GM18505 (cell line): ENCODE data around the gene TMEM140.
A peak's percentile ranks its signal among the peaks of the same experiment; 100 is the strongest.

ENCODE experiments used
- ATAC-seq: cut with Tn5 transposase; IDR thresholded peaks from one replicate; pipeline ENCODE4 v1.9.1; 2021; ENCODE audit not compliant: unreplicated experiment
- POLR2A ChIP-seq: IDR thresholded peaks from 4 replicates; pipeline ENCODE4 v1.6.1; 2011; ENCODE audit warnings: borderline replicate concordance; ENCODE audit not compliant: insufficient read depth, insufficient read length; ENCODE audit errors: extremely low read depth

The TMEM140 gene

DNA sequence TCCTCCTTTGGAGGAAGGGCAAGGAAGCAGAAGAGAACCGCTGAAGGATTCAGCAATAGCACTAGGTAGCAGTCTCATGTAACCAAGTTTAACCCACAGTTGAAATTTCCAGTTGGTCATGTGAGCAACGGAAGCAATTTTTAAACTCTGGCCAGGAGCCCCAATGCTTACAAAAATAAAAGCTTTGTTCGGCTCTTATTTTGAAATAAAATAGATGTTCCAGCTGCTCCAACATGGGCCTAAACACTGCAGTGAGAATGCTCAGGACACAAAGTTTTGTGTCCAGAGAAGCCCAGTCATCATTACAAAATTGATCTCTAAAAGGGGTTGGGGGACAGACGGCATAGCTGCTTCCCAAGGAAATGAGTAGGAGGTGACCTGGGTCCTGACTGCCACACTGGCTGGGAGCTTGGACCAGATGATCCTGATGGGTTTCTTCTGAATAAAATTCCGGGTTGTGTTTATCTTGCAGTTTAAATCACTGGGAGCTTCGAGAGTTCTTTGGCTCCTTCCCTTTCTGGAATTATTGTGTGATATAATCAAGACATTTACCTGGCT lies 452 bp upstream of the TMEM140 start:
- TF ChIP-seq POLR2A = no peak
- ATAC-seq = no peak

DNA sequence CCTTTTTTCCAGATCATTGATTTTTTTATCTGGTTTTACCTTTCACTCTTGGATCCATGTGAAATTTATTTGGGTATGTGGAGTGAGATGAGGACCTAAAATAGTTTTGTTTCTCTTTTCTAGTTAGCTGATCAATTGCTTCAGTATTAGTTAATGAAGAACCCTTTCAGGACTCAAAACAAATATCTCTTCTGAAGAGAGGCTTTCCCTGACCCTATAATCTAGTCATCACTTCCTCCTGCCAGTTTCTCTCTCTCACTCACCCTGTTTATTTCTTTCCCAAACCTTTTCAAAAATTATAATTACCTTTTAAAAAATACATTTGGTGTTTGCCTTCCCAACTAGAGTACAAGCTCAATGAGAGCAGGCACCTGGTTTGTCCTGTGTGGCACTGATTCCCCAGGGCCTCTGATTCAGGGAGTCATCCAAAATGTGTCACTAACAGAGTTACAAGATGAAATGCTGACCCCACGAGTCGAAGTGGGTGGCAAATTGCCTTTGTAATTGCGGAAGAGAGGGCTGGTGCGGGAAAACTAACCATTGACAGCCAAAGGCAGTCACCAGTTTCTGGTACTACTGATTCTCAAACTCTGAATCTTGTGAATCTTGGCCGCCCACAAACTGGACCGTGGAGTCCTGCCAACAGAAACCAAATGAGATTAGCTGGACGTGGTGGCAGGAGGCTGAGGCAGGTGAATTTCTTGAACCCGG lies 2.4 kb downstream of the TMEM140 start:
- no peak for TF ChIP-seq POLR2A
- ATAC-seq = no peak

DNA sequence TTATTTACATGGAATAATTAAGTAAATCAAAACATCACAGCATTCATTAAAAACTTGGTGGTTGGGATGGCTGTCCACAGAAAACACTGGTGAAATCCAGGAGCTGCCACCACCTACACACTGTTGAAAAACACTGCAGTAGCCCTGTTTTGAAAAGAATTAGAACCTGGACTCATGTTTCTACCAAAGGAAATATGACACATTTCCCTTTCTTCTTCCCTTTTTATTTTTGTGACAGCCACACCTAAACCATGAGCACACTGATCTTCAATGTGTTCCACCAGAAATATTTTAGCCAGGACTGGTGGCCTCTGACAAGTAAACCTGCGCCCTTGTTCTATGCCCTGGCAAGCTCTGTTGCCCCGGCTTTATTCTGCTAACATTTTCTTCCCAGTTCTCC lies 3.3 kb downstream of the TMEM140 start:
- TF ChIP-seq POLR2A = no peak
- no peak for ATAC-seq

DNA sequence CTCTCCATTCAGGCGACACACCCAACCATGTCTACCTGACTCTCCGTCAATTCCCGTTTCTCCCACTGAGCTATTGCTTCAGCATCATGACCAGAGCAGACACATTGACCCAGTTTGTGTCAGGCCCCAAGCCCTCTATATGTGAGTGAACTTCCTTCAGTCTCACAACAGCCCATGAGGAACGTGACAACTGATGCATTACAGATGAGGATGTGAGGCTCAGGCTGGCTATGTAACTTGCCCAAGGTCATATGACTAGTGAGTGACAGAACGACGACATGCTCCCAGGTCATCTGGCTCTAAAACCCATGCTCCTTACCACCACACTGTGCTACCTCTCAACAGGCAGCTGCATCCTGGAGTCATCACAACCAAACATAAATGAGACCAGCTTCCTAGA lies 3.7 kb downstream of the TMEM140 start:
- no peak for ATAC-seq
- TF ChIP-seq POLR2A = no peak

DNA sequence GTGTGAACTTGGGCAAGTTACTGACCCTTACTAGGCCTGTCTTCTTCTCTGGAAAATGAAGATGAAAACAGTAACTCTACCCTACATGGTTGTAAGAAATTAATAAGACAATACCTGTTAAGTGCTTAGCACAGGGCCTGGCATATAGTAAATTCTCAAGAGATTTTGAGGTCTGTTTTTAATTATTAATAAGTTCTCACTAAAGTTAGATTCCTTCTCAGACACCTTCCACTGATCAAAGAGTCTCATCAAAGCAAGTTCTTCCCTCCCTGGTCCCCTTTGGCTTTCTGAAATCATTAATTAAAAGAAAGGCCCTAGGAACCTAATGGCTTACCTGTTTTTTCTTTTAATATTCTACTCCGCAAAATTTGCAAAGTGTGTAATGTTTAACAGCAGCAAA lies 4.6 kb downstream of the TMEM140 start:
- no peak for ATAC-seq
- TF ChIP-seq POLR2A = no peak

DNA sequence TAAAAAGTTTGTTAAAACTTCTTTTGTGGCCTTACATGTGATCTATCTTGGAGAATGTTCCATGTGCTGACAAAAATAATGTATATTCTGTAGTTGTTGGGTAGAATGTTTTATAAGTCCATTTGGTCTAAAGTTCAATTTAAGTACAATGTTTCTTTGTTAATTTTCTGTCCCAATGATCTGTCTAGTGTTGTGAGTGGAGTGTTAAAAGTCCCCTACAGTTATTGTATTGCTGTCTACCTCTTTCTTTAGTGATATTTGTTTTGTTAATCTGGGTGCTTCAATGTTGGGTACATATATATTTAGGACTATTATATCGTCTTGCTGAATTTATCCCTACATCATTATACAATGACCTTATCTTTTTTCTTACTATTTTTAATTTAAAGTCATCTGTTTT lies 6.9 kb downstream of the TMEM140 start:
- TF ChIP-seq POLR2A = no peak
- no peak for ATAC-seq

DNA sequence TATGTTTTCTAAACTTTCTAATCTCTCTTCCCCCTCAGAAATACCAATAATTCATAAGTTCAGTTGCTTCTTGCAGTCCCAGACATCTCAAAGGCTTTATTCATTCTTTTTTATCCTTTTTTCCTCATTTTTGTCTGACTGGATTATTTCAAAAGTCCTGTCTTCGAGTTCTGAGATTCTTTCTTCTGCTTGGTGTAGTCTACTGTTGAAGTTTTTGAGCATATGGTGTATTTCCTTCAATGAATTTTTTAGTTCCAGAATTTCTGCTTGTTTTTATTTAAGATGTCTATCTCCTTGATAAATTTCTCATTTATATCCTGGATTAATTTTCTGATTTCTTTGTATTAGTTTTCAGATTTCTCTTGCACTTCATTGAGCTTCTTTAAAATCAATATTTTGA lies 8.4 kb downstream of the TMEM140 start:
- no peak for ATAC-seq
- TF ChIP-seq POLR2A = no peak

DNA sequence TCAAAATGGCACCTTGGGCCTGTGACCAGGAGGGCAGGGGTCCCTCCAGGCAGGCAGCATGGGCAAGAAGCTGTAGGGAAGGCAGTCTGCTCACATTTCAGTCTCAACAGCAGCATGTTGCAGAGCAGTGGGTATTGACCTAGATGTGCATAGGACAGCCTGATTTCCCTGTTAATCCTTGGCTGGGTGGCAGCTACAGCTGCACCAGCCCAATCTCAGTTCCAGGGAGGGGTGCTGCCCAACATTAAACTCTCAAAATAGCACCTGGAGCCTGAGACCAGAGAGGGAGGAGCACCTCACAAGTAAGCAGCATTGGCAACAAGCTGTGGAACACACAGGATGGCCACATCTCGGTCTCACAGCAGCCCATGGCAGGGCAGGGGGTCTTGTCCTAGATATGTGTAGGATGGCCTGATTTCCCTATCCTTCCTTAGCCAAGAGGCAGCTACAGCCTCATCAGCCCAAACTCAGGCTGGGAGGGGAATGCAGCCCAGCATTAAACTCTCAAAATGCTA lies 10.3 kb downstream of the TMEM140 start:
- no peak for ATAC-seq
- TF ChIP-seq POLR2A = no peak

DNA sequence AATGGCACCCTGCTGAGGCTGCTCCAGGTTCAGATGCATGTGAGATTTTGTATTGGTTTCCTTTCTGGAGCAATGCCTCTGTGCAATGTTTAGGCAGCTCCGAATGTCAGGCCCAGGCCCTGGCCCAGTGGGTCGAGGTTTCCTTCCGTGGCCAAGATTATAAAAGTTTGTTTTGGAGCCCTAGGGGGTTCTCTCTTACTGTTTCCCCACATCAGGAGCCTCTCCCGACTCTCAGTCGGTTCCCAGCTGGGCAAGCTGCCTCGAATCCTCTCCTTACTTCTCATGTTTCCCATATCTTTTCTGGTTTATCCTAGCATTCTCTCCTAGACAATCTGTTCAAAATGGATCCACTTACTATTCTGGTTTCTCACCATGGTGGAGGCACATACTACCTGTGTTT lies 11.0 kb downstream of the TMEM140 start:
- no peak for TF ChIP-seq POLR2A
- ATAC-seq = no peak

DNA sequence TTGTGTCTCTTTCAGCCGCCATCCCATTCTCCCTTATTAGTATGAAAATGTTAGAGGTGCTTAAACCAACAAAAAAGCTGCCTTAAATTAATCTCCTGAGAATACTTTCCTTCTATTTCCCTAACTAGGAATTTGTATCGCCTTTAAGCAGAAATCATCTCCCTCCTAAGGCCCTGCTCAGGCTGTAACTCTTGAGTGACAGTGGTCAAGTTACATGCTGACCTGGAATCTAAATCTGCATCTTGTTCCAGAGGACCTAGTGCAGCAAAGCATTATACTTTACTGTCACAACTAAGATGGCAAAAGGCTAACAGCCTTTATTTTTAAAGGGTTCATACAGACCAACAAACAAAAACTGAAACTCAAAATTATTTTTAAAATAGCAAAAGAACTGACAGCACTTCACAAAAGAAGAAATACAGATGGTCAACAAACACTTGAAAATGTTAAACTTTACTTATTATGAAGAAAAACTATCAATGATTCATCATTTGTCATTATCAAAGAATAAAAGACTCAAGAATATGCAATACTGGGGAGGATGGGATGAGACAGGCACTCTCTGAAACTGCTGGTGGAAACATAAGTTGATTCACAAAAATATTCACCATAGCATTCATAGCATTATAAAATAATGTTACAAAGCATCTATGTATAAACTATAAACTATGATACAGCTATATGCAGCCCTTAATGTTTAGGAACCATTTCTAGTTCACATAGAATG lies 11.7 kb downstream of the TMEM140 start:
- TF ChIP-seq POLR2A = no peak
- ATAC-seq = no peak

DNA sequence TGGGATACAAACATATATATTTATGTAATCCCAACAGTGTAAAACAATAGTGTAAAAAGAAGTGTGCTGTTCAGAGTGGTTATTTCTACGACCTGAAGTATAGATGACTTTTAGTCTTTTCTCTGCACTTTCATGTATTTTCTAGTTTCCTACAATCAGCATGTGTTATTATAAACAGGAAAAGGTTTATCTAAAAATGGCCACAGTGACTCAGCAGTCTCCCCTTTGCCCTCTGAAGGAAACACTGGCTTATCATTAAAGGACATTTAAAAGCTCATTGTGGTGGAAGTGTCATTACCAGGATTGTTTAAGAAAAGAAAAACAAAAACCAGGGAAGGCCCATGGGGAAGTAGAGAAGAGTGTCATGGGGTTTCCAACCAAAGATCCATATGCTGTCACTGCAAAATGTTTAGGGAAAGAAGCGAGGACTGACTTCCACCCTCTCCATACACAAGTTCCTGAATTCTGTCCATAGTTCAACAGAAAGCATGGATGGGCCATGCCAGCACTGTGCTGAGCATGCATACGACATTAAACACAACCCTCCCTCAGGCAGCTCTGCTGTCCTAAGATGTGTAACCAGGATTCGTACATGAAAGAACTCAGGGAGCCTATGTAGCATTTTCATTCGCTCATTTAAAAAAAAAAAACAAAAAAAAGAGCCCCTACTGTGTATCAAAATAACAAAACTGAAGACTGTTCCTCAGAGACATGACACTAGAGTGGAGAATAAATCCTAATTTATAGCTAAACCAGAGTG lies 12.4 kb downstream of the TMEM140 start:
- no peak for TF ChIP-seq POLR2A
- ATAC-seq = no peak

DNA sequence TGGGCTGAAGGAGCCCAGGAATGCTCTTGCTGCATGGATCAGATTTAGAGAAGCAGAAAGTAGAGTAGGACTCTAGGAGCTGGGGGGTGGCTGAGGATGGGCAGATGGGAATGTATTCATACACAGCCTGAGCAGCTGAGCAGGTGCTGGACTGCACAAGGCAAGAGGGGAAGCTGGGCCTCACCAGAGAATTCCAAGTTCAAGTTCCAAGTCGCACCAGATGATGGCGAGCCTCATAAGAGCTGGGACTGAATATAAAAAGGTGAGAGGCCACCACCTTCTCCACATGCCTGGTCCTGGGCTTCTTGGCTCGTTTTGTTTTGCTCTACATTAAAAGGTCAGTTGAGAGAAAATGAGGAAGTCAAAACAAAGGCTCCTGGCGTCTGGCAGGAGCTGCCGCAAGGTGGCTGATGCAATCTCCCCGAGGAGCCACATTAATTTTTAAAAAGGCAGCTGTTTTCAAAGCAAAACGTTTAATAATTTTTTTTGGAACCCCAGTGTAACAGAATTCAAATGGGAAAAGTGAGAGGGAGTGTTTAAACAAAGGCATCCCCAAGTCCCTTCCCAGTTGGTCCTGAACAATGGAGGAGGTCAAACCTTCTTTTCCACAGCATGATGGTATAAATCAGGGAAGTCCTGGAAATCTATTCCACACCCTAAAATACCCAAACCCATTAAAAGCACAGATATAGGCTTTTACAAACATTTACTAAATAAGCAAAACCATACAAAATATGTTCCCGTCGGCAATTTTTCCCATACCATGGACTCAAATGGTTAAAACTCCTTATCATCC lies 13.2 kb downstream of the TMEM140 start:
- ATAC-seq = no peak
- peak; percentile 41 for TF ChIP-seq POLR2A
